Spleen (tissue), 7 donors: ENCODE measurements around the gene INF2.

ENCODE experiments used
- POLR2A ChIP-seq, 3 donors: fragments of 450-650 bp; IDR thresholded peaks; one replicate each; pipeline ENCODE4 v1.5.1; 2017; ENCODE audit warnings: antibody characterized with exemption in 3 of 3, mild to moderate bottlenecking in 1 of 3
- TF ChIP-seq, protein P1 (sequence below), 11 experiments: fragments of 200-600 bp in 7 of 11; fragments of 450-650 bp in 4 of 11; sonication (generic) in 4 of 11; IDR thresholded peaks in 8 of 11; conservative IDR thresholded peaks in 3 of 11; 1 replicate in 7 of 11; 2 replicates in 4 of 11; pipeline versions ENCODE4 v1.4.0 to v1.8.0; 2016 to 2021; ENCODE audit warnings: antibody characterized with exemption in 11 of 11, inconsistent platforms in 4 of 11, mild to moderate bottlenecking in 1 of 11
- donor health status: DM: no; HTN: no; CAD: no; lungs with moderate emphysema.
- donor health status: DM: no; HTN: no; CAD: no.
- donor health status: DM: no; HTN: no; CAD: no.

DNA sequence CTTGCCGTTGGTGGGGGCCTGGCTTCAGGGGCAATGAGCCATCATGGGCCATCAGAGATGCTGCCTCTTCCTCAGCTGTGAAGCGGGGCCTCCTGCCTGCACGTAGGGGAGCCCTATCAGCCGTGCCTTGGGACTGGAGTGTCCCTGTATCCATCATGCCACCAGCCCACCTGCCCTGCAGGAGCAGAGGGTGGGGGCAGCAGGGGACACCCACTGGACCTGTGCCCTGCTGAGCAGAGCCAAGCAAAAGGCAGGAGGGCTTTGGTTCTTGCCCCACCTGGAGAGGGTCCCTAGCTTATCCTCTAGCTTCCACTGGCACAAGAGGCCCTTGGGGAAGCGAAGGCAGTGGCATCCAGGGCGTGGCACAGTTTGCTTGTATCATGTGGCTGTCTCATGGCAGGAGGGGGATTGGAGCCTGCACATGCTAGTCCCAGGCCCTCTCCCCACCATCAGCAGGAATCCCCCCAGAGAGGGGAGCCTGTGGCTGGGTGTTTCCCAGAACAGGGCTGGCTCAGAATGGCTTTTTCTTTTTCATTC lies 44.7 kb downstream of the INF2 start:
- no peak for TF ChIP-seq POLR2A (IDR thresholded peaks at IDR 0.05)
- TF ChIP-seq, protein P1, sequence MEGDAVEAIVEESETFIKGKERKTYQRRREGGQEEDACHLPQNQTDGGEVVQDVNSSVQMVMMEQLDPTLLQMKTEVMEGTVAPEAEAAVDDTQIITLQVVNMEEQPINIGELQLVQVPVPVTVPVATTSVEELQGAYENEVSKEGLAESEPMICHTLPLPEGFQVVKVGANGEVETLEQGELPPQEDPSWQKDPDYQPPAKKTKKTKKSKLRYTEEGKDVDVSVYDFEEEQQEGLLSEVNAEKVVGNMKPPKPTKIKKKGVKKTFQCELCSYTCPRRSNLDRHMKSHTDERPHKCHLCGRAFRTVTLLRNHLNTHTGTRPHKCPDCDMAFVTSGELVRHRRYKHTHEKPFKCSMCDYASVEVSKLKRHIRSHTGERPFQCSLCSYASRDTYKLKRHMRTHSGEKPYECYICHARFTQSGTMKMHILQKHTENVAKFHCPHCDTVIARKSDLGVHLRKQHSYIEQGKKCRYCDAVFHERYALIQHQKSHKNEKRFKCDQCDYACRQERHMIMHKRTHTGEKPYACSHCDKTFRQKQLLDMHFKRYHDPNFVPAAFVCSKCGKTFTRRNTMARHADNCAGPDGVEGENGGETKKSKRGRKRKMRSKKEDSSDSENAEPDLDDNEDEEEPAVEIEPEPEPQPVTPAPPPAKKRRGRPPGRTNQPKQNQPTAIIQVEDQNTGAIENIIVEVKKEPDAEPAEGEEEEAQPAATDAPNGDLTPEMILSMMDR (IDR thresholded peaks at IDR 0.05 in 8 of 11, conservative IDR thresholded peaks at IDR 0.05 in 3 of 11), result no peak
